H9 (cell line): ENCODE data around the gene SRPK2. TPM values are rescaled to one million over a fixed set of nuclear protein-coding genes. Genes with fewer than 3 reads are reported as not detected.

Experiments used
- DNase-seq: peaks from one replicate; pipeline ENCODE4 v3.0.0-alpha.2; 2017
- H2AFZ ChIP-seq: one replicate; pipeline ENCODE4 v1.6.1; 2013; ENCODE audit warnings: mild to moderate bottlenecking, low read length, control low read depth, moderate library complexity
- H2AK5ac ChIP-seq: 2 replicates; pipeline ENCODE4 v1.6.1; 2013; ENCODE audit warnings: low read length, control low read depth, mixed read lengths; ENCODE audit not compliant: insufficient read length
- H2BK120ac ChIP-seq: one replicate; pipeline ENCODE4 v1.6.1; 2013; ENCODE audit warnings: low read depth, mild to moderate bottlenecking, low read length, control low read depth, inconsistent platforms; ENCODE audit not compliant: poor library complexity, severe bottlenecking
- H2BK12ac ChIP-seq: 2 replicates; pipeline ENCODE4 v1.6.1; 2013; ENCODE audit warnings: low read length, control low read depth, mixed read lengths, low read depth; ENCODE audit not compliant: insufficient read length
- H2BK15ac ChIP-seq: 2 replicates; pipeline ENCODE4 v1.6.1; 2013; ENCODE audit warnings: low read depth, low read length, control low read depth
- H2BK20ac ChIP-seq: one replicate; pipeline ENCODE4 v1.6.1; 2013; ENCODE audit warnings: low read depth, mild to moderate bottlenecking, low read length, control low read depth, inconsistent platforms; ENCODE audit not compliant: poor library complexity, severe bottlenecking
- H2BK5ac ChIP-seq: 2 replicates; pipeline ENCODE4 v1.6.1; 2013; ENCODE audit warnings: low read length, control low read depth, mixed read lengths; ENCODE audit not compliant: insufficient read length
- H3K14ac ChIP-seq: 2 replicates; pipeline ENCODE4 v1.6.1; 2013; ENCODE audit warnings: low read length, control low read depth; ENCODE audit not compliant: insufficient read depth
- H3K18ac ChIP-seq: 2 replicates; pipeline ENCODE4 v1.6.1; 2013; ENCODE audit warnings: low read depth, mild to moderate bottlenecking, mixed read lengths, low read length, control low read depth; ENCODE audit not compliant: insufficient read length
- H3K23ac ChIP-seq: 2 replicates; pipeline ENCODE4 v1.6.1; 2013; ENCODE audit warnings: low read length, control low read depth, mixed read lengths, low read depth; ENCODE audit not compliant: insufficient read length
- H3K23me2 ChIP-seq: 2 replicates; pipeline ENCODE4 v1.6.1; 2013; ENCODE audit warnings: low read depth, mild to moderate bottlenecking, mixed read lengths, low read length, control low read depth; ENCODE audit not compliant: insufficient read length, poor library complexity, severe bottlenecking
- H3K27ac ChIP-seq: 2 replicates; pipeline ENCODE4 v1.5.1; 2013; ENCODE audit warnings: low read length, control low read depth, mixed read lengths, low read depth; ENCODE audit not compliant: insufficient read length
- H3K27me3 ChIP-seq: 2 replicates; pipeline ENCODE4 v1.6.1; 2013; ENCODE audit warnings: low read length, control low read depth, inconsistent platforms; ENCODE audit not compliant: insufficient read depth
- H3K4ac ChIP-seq: 2 replicates; pipeline ENCODE4 v1.6.1; 2013; ENCODE audit warnings: low read depth, mild to moderate bottlenecking, control low read depth, inconsistent platforms, low read length, moderate library complexity
- H3K4me1 ChIP-seq: 2 replicates; pipeline ENCODE4 v1.6.1; 2013; ENCODE audit warnings: low read length, control low read depth, inconsistent platforms; ENCODE audit not compliant: insufficient read depth
- H3K4me2 ChIP-seq: 2 replicates; pipeline ENCODE4 v1.6.1; 2013; ENCODE audit warnings: low read length, control low read depth, mixed read lengths; ENCODE audit not compliant: insufficient read length, insufficient read depth
- H3K56ac ChIP-seq: 2 replicates; pipeline ENCODE4 v1.6.1; 2013; ENCODE audit warnings: low read depth, mild to moderate bottlenecking, mixed read lengths, low read length, control low read depth; ENCODE audit not compliant: insufficient read length
- H3K79me1 ChIP-seq: 2 replicates; pipeline ENCODE4 v1.6.1; 2013; ENCODE audit warnings: low read depth, mild to moderate bottlenecking, moderate library complexity, low read length, control low read depth, inconsistent platforms; ENCODE audit not compliant: insufficient read depth, poor library complexity, severe bottlenecking
- H3K79me2 ChIP-seq: 2 replicates; pipeline ENCODE4 v1.6.1; 2013; ENCODE audit warnings: low read length, control low read depth, inconsistent platforms; ENCODE audit not compliant: insufficient read depth
- H3K9ac ChIP-seq: 2 replicates; pipeline ENCODE4 v1.6.1; 2013; ENCODE audit warnings: low read length, control low read depth, mixed read lengths; ENCODE audit not compliant: insufficient read length; ENCODE audit errors: extremely low read depth
- H3K9me3 ChIP-seq: one replicate; pipeline ENCODE4 v1.6.1; 2013; ENCODE audit warnings: low read depth, low read length, inconsistent platforms; ENCODE audit not compliant: control insufficient read depth
- H3T11ph ChIP-seq: one replicate; pipeline ENCODE4 v1.6.1; 2013; ENCODE audit warnings: mild to moderate bottlenecking, low read length, control low read depth, inconsistent platforms
- H4K20me1 ChIP-seq: one replicate; pipeline ENCODE4 v1.6.1; 2013; ENCODE audit not compliant: control insufficient read depth, insufficient read length, insufficient read depth
- H4K5ac ChIP-seq: 2 replicates; pipeline ENCODE4 v1.6.1; 2013; ENCODE audit warnings: low read depth, mild to moderate bottlenecking, mixed read lengths, low read length, control low read depth; ENCODE audit not compliant: insufficient read length
- H4K8ac ChIP-seq: replicated peaks from 2 replicates; pipeline ENCODE4 v1.6.1; 2013; ENCODE audit warnings: low read length, control low read depth, mixed read lengths, low read depth; ENCODE audit not compliant: insufficient read length
- H4K91ac ChIP-seq: 2 replicates; pipeline ENCODE4 v1.6.1; 2013; ENCODE audit warnings: low read depth, mild to moderate bottlenecking, moderate library complexity, mixed read lengths, low read length, control low read depth; ENCODE audit not compliant: insufficient read length
- H3K27ac Mint-ChIP-seq, 3 experiments: 2 replicates in 2 of 3; 3 replicates in 1 of 3; pipeline ENCODE4 v1.8.0; 2020 to 2021; ENCODE audit warnings: mixed read lengths in 3 of 3, mild to moderate bottlenecking in 1 of 3, moderate library complexity in 1 of 3
- H3K27me3 Mint-ChIP-seq: 2 replicates; pipeline ENCODE4 v1.8.0; 2021; ENCODE audit warnings: low read depth, mild to moderate bottlenecking, moderate library complexity, mixed read lengths
- H3K36me3 Mint-ChIP-seq, 3 experiments: 2 replicates in 2 of 3; 3 replicates in 1 of 3; pipeline ENCODE4 v1.8.0; 2020 to 2021; ENCODE audit warnings: low read depth in 3 of 3, mixed read lengths in 3 of 3; ENCODE audit not compliant: insufficient read depth in 1 of 3
- H3K4me1 Mint-ChIP-seq, 2 experiments: 2 replicates each; pipeline ENCODE4 v1.8.0; 2020; ENCODE audit warnings: mixed read lengths in 2 of 2
- H3K4me3 Mint-ChIP-seq, 2 experiments: 2 replicates in 1 of 2; 3 replicates in 1 of 2; pipeline ENCODE4 v1.8.0; 2020 to 2021; ENCODE audit warnings: mild to moderate bottlenecking in 2 of 2, mixed read lengths in 2 of 2, moderate library complexity in 1 of 2
- H3K9me3 Mint-ChIP-seq, 2 experiments: 2 replicates in 1 of 2; 3 replicates in 1 of 2; pipeline ENCODE4 v1.8.0; 2020; ENCODE audit warnings: mild to moderate bottlenecking in 2 of 2, mixed read lengths in 2 of 2, moderate library complexity in 1 of 2
- WGBS: extraction: QIAGEN DNeasy Blood & Tissue Kit; methylation state at CpG from one replicate; pipeline ENCODE4 v1.1.7; 2013; ENCODE audit warnings: missing lambda C conversion rate, low lambda C conversion rate, mixed read lengths; ENCODE audit not compliant: insufficient read length; ENCODE audit errors: extremely low coverage; 5-methylcytosine and 5-hydroxymethylcytosine counted together
- total RNA-seq: library from RNA; stranded (reverse); gene quantifications from 2 replicates; pipeline ENCODE4 v1.2.1, GENCODE V29; 2021
- TF ChIP-seq, protein P1 (sequence below): fragments of 200-600 bp; sonication (generic); conservative IDR thresholded peaks from 3 replicates; pipeline ENCODE4 v1.8.0; 2021; ENCODE audit warnings: antibody characterized with exemption, mild to moderate bottlenecking

The SRPK2 gene
- total RNA-seq, 1 experiment from 2014 or later: 41.1 TPM

DNA sequence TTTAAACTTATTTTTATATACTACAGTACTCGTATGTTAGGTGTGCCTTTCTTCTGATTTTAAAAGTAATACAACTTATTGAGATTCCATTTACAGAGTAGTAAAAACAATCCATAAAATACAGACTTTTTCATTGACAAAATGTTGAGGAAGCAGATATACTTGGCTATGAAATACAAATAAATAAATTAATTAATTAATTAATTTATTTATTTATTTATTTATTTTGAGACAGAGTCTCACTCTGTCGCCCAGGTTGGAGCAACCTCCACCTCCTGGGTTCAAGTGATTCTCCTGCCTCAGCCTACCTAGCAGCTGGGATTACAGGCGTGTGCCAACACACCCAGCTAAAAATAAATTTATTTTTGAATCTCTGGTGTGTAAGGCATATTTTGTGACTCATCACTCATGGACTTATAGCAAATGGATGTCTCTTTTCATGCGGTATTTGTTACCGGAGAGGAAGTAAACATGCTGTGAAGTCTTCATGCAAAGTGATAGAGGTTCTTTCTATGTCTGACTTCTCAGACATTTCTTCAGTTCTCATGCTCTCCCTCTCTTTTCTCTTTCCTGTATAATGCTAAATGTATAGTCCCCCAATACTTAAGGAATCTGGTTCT is 20.2 kb upstream of the SRPK2 start:
- Mint-ChIP-seq H3K27me3 (no peaks in the 10 kb centered on the region; the same call in 1 of the 2 replicates), H3K4me1 (no peaks in the 10 kb centered on the region), H3K36me3 (peaks cover 0 to 2% (median 0%) of the 10 kb centered on the region in 3 experiments; a peak in 1 of 7 replicates), H3K9me3 (peaks cover 3% of the 10 kb centered on the region in 2 experiments; a peak in 4 of 5 replicates), H3K27ac (no peak overlapping the region), H3K4me3 (no peak overlapping the region)
- DNase-seq: no peak
- Histone ChIP-seq H3K9ac (no peak overlapping the region), H2BK20ac (no peak overlapping the region), H2AFZ (no peak overlapping the region), H2AK5ac (no peak overlapping the region), H4K5ac (no peak overlapping the region), H3K9me3 (no peaks in the 10 kb centered on the region), H3K4me1 (no peaks in the 10 kb centered on the region), H4K91ac (no peak overlapping the region), H3T11ph (no peak overlapping the region), H3K56ac (no peak overlapping the region), H3K4ac (no peak overlapping the region), H3K23ac (no peak overlapping the region), H2BK12ac (no peak overlapping the region), H2BK120ac (no peak overlapping the region), H3K23me2 (no peaks in the 10 kb centered on the region), H3K27me3 (no peaks in the 10 kb centered on the region), H2BK15ac (no peak overlapping the region), H4K8ac (no peak overlapping the region), H2BK5ac (no peak overlapping the region), H3K18ac (no peak overlapping the region), H3K4me2 (no peak overlapping the region), H3K14ac (no peak overlapping the region), H4K20me1 (no peaks in the 10 kb centered on the region), H3K79me2 (no peaks in the 10 kb centered on the region), H3K27ac (no peak overlapping the region), H3K79me1 (no peaks in the 10 kb centered on the region)
- no CpG with 5 or more reads among the region's 5 CpGs for WGBS
- TF ChIP-seq, protein P1, sequence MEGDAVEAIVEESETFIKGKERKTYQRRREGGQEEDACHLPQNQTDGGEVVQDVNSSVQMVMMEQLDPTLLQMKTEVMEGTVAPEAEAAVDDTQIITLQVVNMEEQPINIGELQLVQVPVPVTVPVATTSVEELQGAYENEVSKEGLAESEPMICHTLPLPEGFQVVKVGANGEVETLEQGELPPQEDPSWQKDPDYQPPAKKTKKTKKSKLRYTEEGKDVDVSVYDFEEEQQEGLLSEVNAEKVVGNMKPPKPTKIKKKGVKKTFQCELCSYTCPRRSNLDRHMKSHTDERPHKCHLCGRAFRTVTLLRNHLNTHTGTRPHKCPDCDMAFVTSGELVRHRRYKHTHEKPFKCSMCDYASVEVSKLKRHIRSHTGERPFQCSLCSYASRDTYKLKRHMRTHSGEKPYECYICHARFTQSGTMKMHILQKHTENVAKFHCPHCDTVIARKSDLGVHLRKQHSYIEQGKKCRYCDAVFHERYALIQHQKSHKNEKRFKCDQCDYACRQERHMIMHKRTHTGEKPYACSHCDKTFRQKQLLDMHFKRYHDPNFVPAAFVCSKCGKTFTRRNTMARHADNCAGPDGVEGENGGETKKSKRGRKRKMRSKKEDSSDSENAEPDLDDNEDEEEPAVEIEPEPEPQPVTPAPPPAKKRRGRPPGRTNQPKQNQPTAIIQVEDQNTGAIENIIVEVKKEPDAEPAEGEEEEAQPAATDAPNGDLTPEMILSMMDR: no peak
